ENCODE data around the gene SRC. TPM values are rescaled to one million over a fixed set of nuclear protein-coding genes. Genes with fewer than 3 reads are reported as not detected.
A peak's percentile ranks its signal among the peaks of the same experiment; 100 is the strongest.

The SRC gene
- total RNA-seq, 1 donor from 2014 or later: 72.7 TPM

- Mint-ChIP-seq H3K36me3 (ENCODE audit: low read depth) (peaks cover 10% of the 10 kb centered on the region), H3K4me1 (peaks cover 46% of the 10 kb centered on the region), H3K4me3 (peak overlapping the region; percentile 84), H3K9me3 (no peaks in the 10 kb centered on the region), H3K27me3 (no peaks in the 10 kb centered on the region), H3K27ac (peak overlapping the region; percentile 80)
- POLR2A ChIA-PET: interaction anchor here (0.6 to 5.5 kb wide), 15 partner anchors 9 to 718 kb away, joined by 3 to 52 read pairs (median 4); partner anchors contain the start of genes MANBAL, MROH8 and RPN2
- ATAC-seq (ENCODE audit: low read depth): no peak
- TF ChIP-seq CTCF (IDR thresholded peaks at IDR 0.05): no peak
- CTCF ChIA-PET: interaction anchor here (1.5 to 2.5 kb wide), 2 partner anchors 38 to 40 kb away, joined by 3 to 8 read pairs; no protein-coding TSS in a partner anchor
- no peak for DNase-seq
- intact Hi-C loops (cut with micrococcal nuclease): loop anchor here (1.0 kb wide), 1 partner anchor 8 kb away; no protein-coding TSS in a partner anchor
These were observed 1.2 kb upstream of the SRC start for GRCh38 chr20:37344506-37345338.

- ATAC-seq (ENCODE audit: low read depth) (peak; percentile 9), DNase-seq (no peak)
- H3K4me1 Mint-ChIP-seq: peaks cover 60% of the 10 kb centered on the region
- intact Hi-C loops (cut with micrococcal nuclease): no loop called here
- TF ChIP-seq CTCF (IDR thresholded peaks at IDR 0.05): no peak
- peaks cover 17% of the 10 kb centered on the region for H3K36me3 Mint-ChIP-seq (ENCODE audit: low read depth)
- H3K27me3 Mint-ChIP-seq: no peaks in the 10 kb centered on the region
- no peak overlapping the region for H3K27ac Mint-ChIP-seq
- POLR2A ChIA-PET: interaction anchor here (0.6 to 5.5 kb wide), 10 partner anchors 10 to 75 kb away, joined by 3 to 52 read pairs (median 4); partner anchors contain the start of gene MANBAL
- peak overlapping the region; percentile 11 for H3K4me3 Mint-ChIP-seq
- no peaks in the 10 kb centered on the region for H3K9me3 Mint-ChIP-seq
- CTCF ChIA-PET: interaction anchor here (1.5 to 2.5 kb wide), 2 partner anchors 36 to 39 kb away, joined by 3 to 8 read pairs; no protein-coding TSS in a partner anchor
These were observed 245 bp downstream of the SRC start for GRCh38 chr20:37346236-37346534.

- ChIA-PET POLR2A (interaction anchor here (1.3 to 5.5 kb wide), 4 partner anchors 11 to 76 kb away, joined by 4 to 52 read pairs (median 9); partner anchors contain the start of gene MANBAL), CTCF (interaction anchor here (1.5 to 2.5 kb wide), 2 partner anchors 36 to 38 kb away, joined by 3 to 8 read pairs; no protein-coding TSS in a partner anchor)
- Mint-ChIP-seq H3K27me3 (no peaks in the 10 kb centered on the region), H3K4me1 (peaks cover 64% of the 10 kb centered on the region), H3K4me3 (peak overlapping the region; percentile 72), H3K9me3 (no peaks in the 10 kb centered on the region), H3K36me3 (ENCODE audit: low read depth) (peaks cover 23% of the 10 kb centered on the region), H3K27ac (peak overlapping the region; percentile 78)
- peak; percentile 6 for ATAC-seq (ENCODE audit: low read depth)
- no peak for DNase-seq
- TF ChIP-seq CTCF (IDR thresholded peaks at IDR 0.05): no peak
- intact Hi-C loops (cut with micrococcal nuclease): no loop called here
These were observed 801 bp downstream of the SRC start for GRCh38 chr20:37346535-37347346.

GRCh38 chr20:37347347-37347823 lies 1.4 kb downstream of the SRC start:
- Mint-ChIP-seq H3K36me3 (ENCODE audit: low read depth) (peaks cover 24% of the 10 kb centered on the region), H3K27ac (peak overlapping the region; percentile 78), H3K4me3 (peak overlapping the region; percentile 72), H3K27me3 (no peaks in the 10 kb centered on the region), H3K4me1 (peaks cover 64% of the 10 kb centered on the region), H3K9me3 (no peaks in the 10 kb centered on the region)
- DNase-seq (no peak), ATAC-seq (ENCODE audit: low read depth) (no peak)
- CTCF ChIA-PET: interaction anchor here (0.8 kb wide), 1 partner anchor 37 kb away, joined by 4 read pairs; no protein-coding TSS in a partner anchor
- TF ChIP-seq CTCF (IDR thresholded peaks at IDR 0.05): no peak
- POLR2A ChIA-PET: interaction anchor here (0.6 to 5.5 kb wide), 6 partner anchors 11 to 58 kb away, joined by 3 to 52 read pairs (median 5); partner anchors contain the start of gene MANBAL
- intact Hi-C loops (cut with micrococcal nuclease): no loop called here
